ENCODE measurements around the gene RYR3. TPM values are rescaled to one million over a fixed set of nuclear protein-coding genes. Genes with fewer than 3 reads are reported as not detected.
A peak's percentile ranks its signal among the peaks of the same experiment; 100 is the strongest.

Gene RYR3
- polyA plus RNA-seq, 1 donor = 6.5 TPM

DNA sequence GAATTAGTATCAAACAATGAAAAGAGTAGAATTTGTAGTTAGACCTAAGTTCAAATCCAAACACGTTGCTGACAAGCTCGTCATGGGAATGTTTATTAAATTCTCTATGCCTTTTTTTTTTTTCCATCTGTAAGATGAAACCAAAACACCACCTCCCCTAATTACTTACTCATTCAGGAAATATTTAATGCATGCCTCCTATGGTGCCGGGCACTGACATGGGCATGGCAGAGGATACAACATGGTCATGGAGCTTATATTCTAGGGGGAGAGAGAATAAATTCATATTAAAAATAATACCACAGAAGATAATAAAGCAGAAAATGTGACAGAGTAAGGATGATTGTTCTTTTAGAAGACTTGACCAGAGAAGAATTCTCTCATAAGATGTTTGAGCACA is 215.8 kb downstream of the RYR3 start:
- no peaks in the 10 kb centered on the region for H3K36me3 ChIP-seq (ENCODE audit: control insufficient read depth, insufficient read depth, low read length)
- H3K4me1 ChIP-seq (ENCODE audit: control insufficient read depth, insufficient read depth, low read length) = no peaks in the 10 kb centered on the region
- no peak overlapping the region for H3K4me3 ChIP-seq (ENCODE audit: low read length)
- no peak for DNase-seq
- 83% methylated on average over 2 of the region's 3 CpGs for WGBS (ENCODE audit: insufficient coverage, low lambda C conversion rate)
- H3K9me3 ChIP-seq (ENCODE audit: control insufficient read depth, low read depth, low read length) = no peaks in the 10 kb centered on the region
- no peaks in the 10 kb centered on the region for H3K27me3 ChIP-seq (ENCODE audit: control insufficient read depth, insufficient read depth, low read length)
- no peak overlapping the region for H3K27ac ChIP-seq (ENCODE audit: low read length)

DNA sequence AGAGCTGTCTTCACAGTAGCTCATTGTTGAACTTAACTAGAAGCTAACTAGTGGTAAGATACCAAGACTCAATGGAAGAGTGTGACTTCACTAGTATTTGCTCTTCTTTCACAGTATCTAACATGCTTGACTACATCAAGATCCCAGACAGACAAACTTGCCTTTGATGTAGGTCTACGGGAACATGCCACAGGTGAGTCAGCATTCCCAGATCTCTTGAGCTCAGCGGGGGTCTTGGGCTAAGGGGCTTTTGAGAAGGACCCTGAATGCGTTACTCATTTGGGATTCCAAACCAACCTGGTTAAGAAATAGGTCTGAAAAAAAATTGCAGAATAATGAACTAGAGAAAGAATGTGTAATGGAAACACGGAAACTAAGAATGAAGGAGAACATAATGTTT is 222.4 kb downstream of the RYR3 start:
- Histone ChIP-seq H3K4me1 (ENCODE audit: control insufficient read depth, insufficient read depth, low read length) (no peaks in the 10 kb centered on the region), H3K9me3 (ENCODE audit: control insufficient read depth, low read depth, low read length) (no peaks in the 10 kb centered on the region), H3K4me3 (ENCODE audit: low read length) (no peak overlapping the region), H3K27ac (ENCODE audit: low read length) (no peak overlapping the region), H3K27me3 (ENCODE audit: control insufficient read depth, insufficient read depth, low read length) (no peaks in the 10 kb centered on the region), H3K36me3 (ENCODE audit: control insufficient read depth, insufficient read depth, low read length) (no peaks in the 10 kb centered on the region)
- DNase-seq = no peak
- WGBS (ENCODE audit: insufficient coverage, low lambda C conversion rate) = 100% methylated on average over 2 of the region's 4 CpGs

DNA sequence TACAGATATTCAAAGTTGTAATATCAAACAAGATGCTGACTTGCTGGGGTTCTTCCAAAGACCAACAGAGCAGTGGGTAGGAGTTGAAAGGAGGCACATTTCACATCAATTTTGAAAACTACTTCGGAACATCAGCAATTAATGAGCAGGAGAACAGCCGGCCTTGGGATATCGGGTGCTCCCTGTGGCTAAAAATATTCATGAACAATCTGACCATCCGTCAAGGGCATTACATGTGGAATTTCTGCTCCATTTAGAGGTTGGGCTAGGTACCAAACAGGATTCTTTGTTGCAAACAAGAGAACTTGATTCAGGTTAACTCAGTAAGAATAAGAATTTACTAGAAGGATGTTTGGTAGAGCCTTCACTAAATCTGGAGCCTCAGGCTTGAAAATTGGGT is 223.9 kb downstream of the RYR3 start:
- no peaks in the 10 kb centered on the region for H3K9me3 ChIP-seq (ENCODE audit: control insufficient read depth, low read depth, low read length)
- no peaks in the 10 kb centered on the region for H3K27me3 ChIP-seq (ENCODE audit: control insufficient read depth, insufficient read depth, low read length)
- WGBS (ENCODE audit: insufficient coverage, low lambda C conversion rate) = no CpG with 5 or more reads among the region's 4 CpGs
- no peaks in the 10 kb centered on the region for H3K36me3 ChIP-seq (ENCODE audit: control insufficient read depth, insufficient read depth, low read length)
- H3K4me3 ChIP-seq (ENCODE audit: low read length) = no peak overlapping the region
- DNase-seq = no peak
- H3K27ac ChIP-seq (ENCODE audit: low read length) = no peak overlapping the region
- H3K4me1 ChIP-seq (ENCODE audit: control insufficient read depth, insufficient read depth, low read length) = no peaks in the 10 kb centered on the region

DNA sequence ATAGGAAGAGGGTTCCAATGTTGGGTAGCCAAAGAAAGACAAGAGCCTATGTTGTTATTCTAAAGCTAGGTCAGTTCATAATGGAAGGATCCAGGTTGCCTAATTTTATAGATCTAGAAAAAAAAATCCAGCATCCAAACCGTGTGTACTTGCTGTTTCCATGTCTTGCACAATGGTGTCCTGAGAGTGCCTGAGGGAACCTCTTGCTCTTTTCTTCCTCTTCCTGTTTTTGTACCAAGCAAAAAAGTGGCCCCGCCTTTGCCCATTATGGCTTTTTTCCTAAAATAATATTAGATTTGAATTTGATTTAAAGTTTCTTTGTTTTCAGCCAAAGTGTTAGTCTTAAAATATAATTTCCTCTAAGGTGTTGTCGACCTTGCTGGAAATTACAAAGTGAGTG is 224.4 kb downstream of the RYR3 start:
- H3K36me3 ChIP-seq (ENCODE audit: control insufficient read depth, insufficient read depth, low read length) = no peaks in the 10 kb centered on the region

DNA sequence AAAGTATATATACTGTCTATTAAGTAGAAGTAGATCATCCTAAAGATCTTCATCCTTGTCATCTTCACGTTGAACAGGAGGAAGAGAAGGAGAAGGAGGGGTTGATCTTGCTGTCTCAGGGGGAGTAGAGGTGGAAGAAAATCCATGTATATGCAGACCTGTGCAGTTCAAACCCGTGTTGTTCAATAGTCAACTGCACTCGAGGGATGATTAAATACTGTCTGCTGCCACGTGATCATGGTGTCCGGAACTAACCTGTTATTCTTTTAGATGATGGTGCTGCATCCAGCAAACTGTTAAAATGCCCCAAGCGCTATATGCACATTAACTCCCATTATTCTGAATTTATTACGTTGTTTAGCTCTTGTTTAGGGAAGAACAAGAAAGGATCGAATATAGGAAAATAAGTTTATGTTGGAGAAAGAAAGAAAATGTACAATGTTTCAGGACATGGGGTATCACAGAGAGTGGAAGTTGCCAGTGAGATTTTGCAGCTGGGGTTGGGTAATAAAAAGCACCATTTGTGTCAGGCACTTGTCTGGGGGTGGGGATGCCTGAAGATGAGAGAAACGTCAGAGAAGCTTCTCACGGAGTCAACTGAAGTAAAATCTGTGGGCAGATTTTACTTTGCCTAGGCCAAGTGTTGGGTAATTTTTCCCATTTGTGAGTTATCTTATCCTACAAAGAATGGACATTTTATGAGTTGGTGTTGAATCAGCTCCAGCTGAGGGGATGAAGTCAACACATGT is 229.2 kb downstream of the RYR3 start:
- Histone ChIP-seq H3K27ac (ENCODE audit: low read length) (no peak overlapping the region), H3K4me3 (ENCODE audit: low read length) (no peak overlapping the region), H3K4me1 (ENCODE audit: control insufficient read depth, insufficient read depth, low read length) (no peaks in the 10 kb centered on the region), H3K36me3 (ENCODE audit: control insufficient read depth, insufficient read depth, low read length) (no peaks in the 10 kb centered on the region), H3K9me3 (ENCODE audit: control insufficient read depth, low read depth, low read length) (no peaks in the 10 kb centered on the region), H3K27me3 (ENCODE audit: control insufficient read depth, insufficient read depth, low read length) (no peaks in the 10 kb centered on the region)
- 84% methylated on average over 4 of the region's 10 CpGs for WGBS (ENCODE audit: insufficient coverage, low lambda C conversion rate)
- no peak for DNase-seq

More for the DNA sequence above, 224.4 kb downstream of the RYR3 start:
- no peak for DNase-seq
- no peak overlapping the region for H3K4me3 ChIP-seq (ENCODE audit: low read length)
- H3K4me1 ChIP-seq (ENCODE audit: control insufficient read depth, insufficient read depth, low read length) = no peaks in the 10 kb centered on the region
- H3K9me3 ChIP-seq (ENCODE audit: control insufficient read depth, low read depth, low read length) = no peaks in the 10 kb centered on the region
- H3K27ac ChIP-seq (ENCODE audit: low read length) = no peak overlapping the region
- WGBS (ENCODE audit: insufficient coverage, low lambda C conversion rate) = 100% methylated on average over 1 of the region's 3 CpGs
- no peaks in the 10 kb centered on the region for H3K27me3 ChIP-seq (ENCODE audit: control insufficient read depth, insufficient read depth, low read length)

DNA sequence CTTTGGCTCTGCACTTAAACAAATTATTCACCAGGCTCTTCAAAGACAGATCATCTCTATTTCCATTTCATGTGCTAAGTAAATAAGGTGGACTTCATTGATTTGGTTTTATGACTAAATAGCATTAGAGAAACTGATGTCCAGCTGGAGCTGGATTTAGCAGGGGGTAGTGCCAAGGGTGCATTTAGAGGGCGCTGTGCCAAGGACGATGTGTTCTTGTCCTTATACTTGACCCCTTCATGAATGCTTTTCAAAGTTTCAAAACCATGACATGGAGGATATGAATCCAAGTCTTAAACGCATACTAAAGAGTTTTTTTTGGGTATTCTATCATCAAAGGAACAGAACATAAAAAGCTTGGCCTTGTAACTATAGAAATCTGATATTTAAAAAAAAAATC is 233.2 kb downstream of the RYR3 start:
- Histone ChIP-seq H3K27me3 (ENCODE audit: control insufficient read depth, insufficient read depth, low read length) (no peaks in the 10 kb centered on the region), H3K4me1 (ENCODE audit: control insufficient read depth, insufficient read depth, low read length) (no peaks in the 10 kb centered on the region), H3K4me3 (ENCODE audit: low read length) (no peak overlapping the region), H3K27ac (ENCODE audit: low read length) (no peak overlapping the region), H3K36me3 (ENCODE audit: control insufficient read depth, insufficient read depth, low read length) (no peaks in the 10 kb centered on the region), H3K9me3 (ENCODE audit: control insufficient read depth, low read depth, low read length) (no peaks in the 10 kb centered on the region)
- no peak for DNase-seq
- 100% methylated on average over 1 of the region's 3 CpGs for WGBS (ENCODE audit: insufficient coverage, low lambda C conversion rate)

DNA sequence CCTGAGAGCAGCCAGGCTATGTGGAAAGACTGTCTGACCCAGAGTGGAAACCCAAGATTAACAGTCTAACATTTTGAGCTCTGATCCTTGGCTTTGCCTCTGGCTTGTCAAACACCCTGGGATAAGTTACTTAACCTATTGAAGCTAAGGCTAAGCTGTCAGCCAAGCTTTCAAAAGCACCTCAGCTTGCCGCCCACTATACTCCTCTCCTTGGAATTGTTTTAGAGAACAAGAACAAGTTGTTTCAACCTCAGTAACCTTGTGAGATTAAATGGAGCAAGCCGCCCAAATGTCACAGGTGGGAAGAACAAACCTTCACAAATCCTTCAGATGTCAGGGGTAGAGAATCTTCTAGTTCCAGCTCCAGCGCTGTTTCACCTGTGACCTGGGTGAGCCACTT is 235.1 kb downstream of the RYR3 start:
- no peaks in the 10 kb centered on the region for H3K27me3 ChIP-seq (ENCODE audit: control insufficient read depth, insufficient read depth, low read length)
- H3K27ac ChIP-seq (ENCODE audit: low read length) = no peak overlapping the region
- no peak for DNase-seq
- H3K9me3 ChIP-seq (ENCODE audit: control insufficient read depth, low read depth, low read length) = no peaks in the 10 kb centered on the region
- WGBS (ENCODE audit: insufficient coverage, low lambda C conversion rate) = no CpG with 5 or more reads among the region's 3 CpGs
- no peak overlapping the region for H3K4me3 ChIP-seq (ENCODE audit: low read length)
- H3K4me1 ChIP-seq (ENCODE audit: control insufficient read depth, insufficient read depth, low read length) = no peaks in the 10 kb centered on the region
- no peaks in the 10 kb centered on the region for H3K36me3 ChIP-seq (ENCODE audit: control insufficient read depth, insufficient read depth, low read length)

DNA sequence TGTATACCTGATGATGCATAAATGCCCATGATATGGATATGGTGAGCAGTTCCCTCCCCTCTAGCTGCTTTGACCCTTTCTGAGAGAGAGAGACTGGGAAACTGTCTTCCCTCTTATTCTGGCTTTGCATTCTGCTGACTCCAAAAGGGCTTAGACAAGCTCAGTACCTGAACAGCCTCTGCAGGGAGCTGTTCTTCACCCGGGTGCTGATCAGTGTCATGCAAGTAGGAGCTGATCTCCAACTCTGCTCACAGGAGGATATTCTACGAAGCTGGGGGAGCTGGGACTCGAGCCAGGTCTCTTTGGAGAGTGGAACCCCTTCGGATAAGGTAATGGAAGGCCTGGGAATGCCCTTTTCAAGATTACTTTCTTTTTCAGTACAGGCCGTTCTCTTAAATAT is 237.1 kb downstream of the RYR3 start:
- no peaks in the 10 kb centered on the region for H3K27me3 ChIP-seq (ENCODE audit: control insufficient read depth, insufficient read depth, low read length)
- no CpG with 5 or more reads among the region's 5 CpGs for WGBS (ENCODE audit: insufficient coverage, low lambda C conversion rate)
- no peak overlapping the region for H3K4me3 ChIP-seq (ENCODE audit: low read length)
- H3K36me3 ChIP-seq (ENCODE audit: control insufficient read depth, insufficient read depth, low read length) = no peaks in the 10 kb centered on the region
- no peaks in the 10 kb centered on the region for H3K4me1 ChIP-seq (ENCODE audit: control insufficient read depth, insufficient read depth, low read length)
- DNase-seq = peak; percentile 27 to 30
- H3K9me3 ChIP-seq (ENCODE audit: control insufficient read depth, low read depth, low read length) = no peaks in the 10 kb centered on the region
- no peak overlapping the region for H3K27ac ChIP-seq (ENCODE audit: low read length)

DNA sequence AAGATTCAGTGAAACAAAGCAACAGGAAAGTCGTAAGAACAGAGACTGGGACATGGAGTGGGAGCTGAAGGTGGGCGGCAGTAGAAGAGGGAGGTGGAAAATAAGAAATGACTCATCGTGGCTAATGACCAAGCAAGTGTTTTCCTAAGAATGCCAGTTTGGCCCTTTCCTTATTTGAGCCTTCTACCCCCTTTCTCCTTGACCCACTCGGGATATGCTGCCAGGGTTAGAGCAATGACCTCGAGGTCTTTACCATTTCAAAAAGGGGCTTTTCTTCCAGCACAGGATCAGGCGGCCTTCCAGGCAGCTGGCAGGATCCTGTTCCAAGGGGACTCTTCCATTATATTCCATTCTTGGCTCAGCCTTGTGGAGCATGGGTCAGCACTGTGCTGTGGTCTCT is 241.1 kb downstream of the RYR3 start:
- no peaks in the 10 kb centered on the region for H3K4me1 ChIP-seq (ENCODE audit: control insufficient read depth, insufficient read depth, low read length)
- no peaks in the 10 kb centered on the region for H3K36me3 ChIP-seq (ENCODE audit: control insufficient read depth, insufficient read depth, low read length)
- H3K27ac ChIP-seq (ENCODE audit: low read length) = no peak overlapping the region
- H3K27me3 ChIP-seq (ENCODE audit: control insufficient read depth, insufficient read depth, low read length) = no peaks in the 10 kb centered on the region
- no peak for DNase-seq
- no peak overlapping the region for H3K4me3 ChIP-seq (ENCODE audit: low read length)
- 83% methylated on average over 3 of the region's 6 CpGs for WGBS (ENCODE audit: insufficient coverage, low lambda C conversion rate)
- no peaks in the 10 kb centered on the region for H3K9me3 ChIP-seq (ENCODE audit: control insufficient read depth, low read depth, low read length)

DNA sequence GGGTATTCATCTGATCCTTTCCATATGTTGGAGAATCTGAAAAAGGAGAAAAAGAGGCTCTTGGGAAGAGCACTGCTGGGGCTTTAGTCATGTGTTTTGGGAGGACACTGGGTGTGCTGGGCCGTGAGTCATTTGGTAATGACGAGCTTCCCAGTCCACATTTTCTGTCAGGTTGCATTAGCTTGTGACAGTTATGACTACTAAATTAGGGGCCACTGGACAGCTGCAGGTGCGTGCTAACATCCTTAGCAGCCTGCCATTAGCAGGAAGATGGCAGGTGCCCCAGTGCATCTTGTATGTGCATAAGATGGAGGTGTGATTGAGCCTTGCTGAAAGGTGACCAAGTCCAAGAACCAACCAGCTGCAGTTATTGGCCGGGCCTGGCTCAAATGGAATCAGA is 242.4 kb downstream of the RYR3 start:
- Histone ChIP-seq H3K4me1 (ENCODE audit: control insufficient read depth, insufficient read depth, low read length) (no peaks in the 10 kb centered on the region), H3K36me3 (ENCODE audit: control insufficient read depth, insufficient read depth, low read length) (no peaks in the 10 kb centered on the region), H3K27me3 (ENCODE audit: control insufficient read depth, insufficient read depth, low read length) (no peaks in the 10 kb centered on the region), H3K27ac (ENCODE audit: low read length) (no peak overlapping the region), H3K9me3 (ENCODE audit: control insufficient read depth, low read depth, low read length) (no peaks in the 10 kb centered on the region), H3K4me3 (ENCODE audit: low read length) (no peak overlapping the region)
- WGBS (ENCODE audit: insufficient coverage, low lambda C conversion rate) = no CpG with 5 or more reads among the region's 4 CpGs
- DNase-seq = no peak

DNA sequence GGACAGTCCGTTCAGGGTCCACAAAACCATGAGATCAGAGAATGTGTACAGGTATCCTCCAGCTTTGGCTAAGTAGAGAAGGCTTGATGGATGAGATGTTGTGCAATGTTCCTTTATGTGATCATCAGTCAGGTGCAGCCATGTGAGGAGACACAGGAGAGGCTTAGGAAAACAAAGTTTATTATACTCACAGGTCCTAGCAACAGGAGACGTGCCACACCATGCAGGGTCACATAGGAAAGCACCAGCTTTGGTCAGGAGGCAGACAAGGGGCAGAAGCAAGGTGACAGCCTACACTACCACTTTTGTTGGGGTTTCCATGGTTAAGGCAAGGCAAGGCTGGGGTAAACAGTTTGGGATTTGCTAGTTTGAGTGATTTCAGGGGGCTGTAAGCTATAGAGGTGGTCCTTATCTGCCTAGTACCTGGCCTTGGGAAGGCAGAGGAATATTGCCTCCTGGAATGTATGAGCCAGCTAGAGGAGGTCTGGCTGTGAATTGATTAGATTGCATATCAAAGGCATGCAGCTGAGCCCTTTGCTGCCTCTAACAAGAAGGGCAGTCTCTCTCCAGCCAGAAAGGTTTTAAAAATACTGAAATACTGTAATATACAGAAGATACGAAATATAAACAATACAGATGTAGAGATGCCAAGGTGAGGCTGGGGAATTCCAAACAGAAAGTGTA is 248.6 kb downstream of the RYR3 start:
- Histone ChIP-seq H3K9me3 (ENCODE audit: control insufficient read depth, low read depth, low read length) (no peaks in the 10 kb centered on the region), H3K27me3 (ENCODE audit: control insufficient read depth, insufficient read depth, low read length) (no peaks in the 10 kb centered on the region), H3K36me3 (ENCODE audit: control insufficient read depth, insufficient read depth, low read length) (no peaks in the 10 kb centered on the region), H3K4me1 (ENCODE audit: control insufficient read depth, insufficient read depth, low read length) (no peaks in the 10 kb centered on the region), H3K4me3 (ENCODE audit: low read length) (no peak overlapping the region), H3K27ac (ENCODE audit: low read length) (no peak overlapping the region)
- WGBS (ENCODE audit: insufficient coverage, low lambda C conversion rate) = 25% methylated on average over 1 of the region's 3 CpGs
- DNase-seq = no peak

Measured in large intestine (tissue), 3 donors.